Activated T-helper 9 cell treated with anti-CD3 and anti-CD28 coated beads, Interleukin-2, amount 50 U/mL, for 16 hours (primary cell): ENCODE results near the gene ZNF595.
"Not testable (repeated sequence)": the region's sequence is repeated elsewhere in the genome, so short reads cannot be mapped to it uniquely, and the experiment has no call there.

ENCODE experiments used
- DNase-seq: peaks from one replicate; pipeline ENCODE4 v3.0.0-alpha.2; 2020; ENCODE audit warnings: low read depth

ZNF595 gene

DNA sequence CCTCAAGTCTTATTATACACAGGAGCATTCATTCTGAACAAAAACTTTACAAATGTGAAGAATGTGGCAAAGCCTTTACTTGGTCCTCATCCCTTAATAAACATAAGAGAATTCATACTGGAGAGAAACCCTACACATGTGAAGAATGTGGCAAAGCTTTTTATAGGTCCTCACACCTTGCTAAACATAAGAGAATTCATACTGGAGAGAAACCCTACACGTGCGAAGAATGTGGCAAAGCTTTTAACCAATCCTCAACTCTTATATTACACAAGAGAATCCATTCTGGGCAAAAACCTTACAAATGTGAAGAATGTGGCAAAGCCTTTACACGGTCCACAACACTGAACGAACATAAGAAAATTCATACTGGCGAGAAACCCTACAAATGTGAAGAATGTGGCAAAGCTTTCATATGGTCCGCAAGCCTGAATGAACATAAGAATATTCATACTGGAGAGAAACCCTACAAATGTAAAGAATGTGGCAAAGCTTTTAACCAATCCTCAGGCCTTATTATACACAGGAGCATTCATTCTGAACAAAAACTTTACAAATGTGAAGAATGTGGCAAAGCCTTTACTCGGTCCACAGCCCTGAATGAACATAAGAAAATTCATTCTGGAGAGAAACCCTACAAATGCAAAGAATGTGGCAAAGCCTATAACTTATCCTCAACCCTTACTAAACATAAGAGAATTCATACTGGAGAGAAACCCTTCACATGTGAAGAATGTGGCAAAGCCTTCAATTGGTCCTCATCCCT, 33.6 kb downstream of the ZNF595 start:
- DNase-seq = not testable (repeated sequence)

DNA sequence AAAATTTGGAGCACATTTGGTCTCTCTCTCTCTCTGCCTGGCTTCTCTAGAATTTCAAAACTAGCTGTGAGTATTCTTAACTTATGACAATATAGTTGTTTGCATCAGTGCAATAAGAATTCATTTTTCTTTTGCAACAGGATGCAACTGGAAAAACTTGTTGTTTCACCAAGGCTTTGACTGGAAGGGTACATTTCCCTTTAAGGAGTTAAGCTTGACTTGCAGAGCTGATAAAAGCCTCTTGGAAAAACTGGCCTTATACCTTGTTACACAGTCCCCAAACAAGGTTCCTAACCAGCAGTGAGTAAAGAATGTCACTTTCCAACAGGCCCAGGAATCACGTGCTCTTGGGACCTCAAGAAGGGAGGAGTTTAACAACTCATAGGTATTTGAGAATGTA, 45.3 kb downstream of the ZNF595 start:
- DNase-seq = no peak

- no peak for DNase-seq
Measured at GRCh38 chr4:99863-100262, 46.7 kb downstream of the ZNF595 start.

DNA sequence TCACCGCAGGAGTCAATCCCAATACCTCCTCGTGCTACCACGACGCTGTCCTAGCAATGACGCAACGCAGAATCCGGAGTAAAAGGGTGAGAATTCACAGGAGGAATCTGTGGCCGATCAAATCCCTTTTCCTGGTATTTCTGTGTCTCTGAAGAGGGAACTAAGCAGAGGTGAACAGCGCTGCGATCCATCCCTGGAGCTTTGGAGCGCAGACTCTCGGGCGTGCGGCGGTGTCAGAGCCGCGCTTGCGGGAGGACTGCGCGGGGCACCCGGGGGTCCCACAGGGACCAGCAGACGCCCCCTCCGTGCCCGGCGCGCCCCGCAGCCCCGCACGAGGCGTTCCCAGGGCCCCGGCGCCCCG, 53.9 kb downstream of the ZNF595 start:
- DNase-seq = no peak

- no peak for DNase-seq
Measured at GRCh38 chr4:107444-108429, 54.6 kb downstream of the ZNF595 start.

DNA sequence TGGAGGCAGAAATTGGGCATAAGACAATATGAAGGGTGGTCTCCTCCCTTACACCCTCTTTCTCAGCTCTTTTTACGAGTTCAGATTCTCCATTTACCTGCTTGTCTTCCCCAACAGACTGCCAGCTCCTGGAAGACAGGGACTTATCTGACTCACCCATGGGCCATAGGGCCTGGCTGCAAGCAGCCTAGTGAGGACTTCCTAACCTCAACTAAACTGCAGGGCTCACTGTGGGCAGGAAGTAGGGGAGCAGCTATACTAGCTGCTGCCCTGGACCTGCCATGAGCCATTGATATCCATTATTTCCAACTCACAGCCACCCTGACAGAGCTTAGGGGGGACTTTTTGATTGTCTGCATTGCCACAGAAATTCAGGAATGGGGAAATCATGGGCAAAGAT, 59.6 kb downstream of the ZNF595 start:
- no peak for DNase-seq

DNA sequence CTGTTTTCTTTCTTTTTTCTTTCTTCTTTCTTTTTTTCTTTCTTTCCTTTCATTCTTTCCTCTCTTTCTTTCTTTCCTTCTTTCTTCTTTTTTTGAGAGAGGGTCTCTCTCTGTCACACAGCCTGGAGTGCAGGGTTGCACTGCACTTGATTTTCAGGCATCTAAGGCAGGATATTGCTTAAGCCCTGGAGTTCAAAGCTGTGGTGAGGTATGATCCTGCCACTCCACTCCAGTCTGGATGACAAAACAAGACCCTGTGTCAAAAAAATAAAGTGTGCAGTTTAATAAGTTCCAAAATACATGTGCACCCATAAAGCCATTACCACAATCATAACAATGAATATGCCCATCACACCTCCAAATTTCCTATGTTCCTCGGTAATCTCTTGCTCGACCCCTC, 60.6 kb downstream of the ZNF595 start:
- DNase-seq = no peak

DNA sequence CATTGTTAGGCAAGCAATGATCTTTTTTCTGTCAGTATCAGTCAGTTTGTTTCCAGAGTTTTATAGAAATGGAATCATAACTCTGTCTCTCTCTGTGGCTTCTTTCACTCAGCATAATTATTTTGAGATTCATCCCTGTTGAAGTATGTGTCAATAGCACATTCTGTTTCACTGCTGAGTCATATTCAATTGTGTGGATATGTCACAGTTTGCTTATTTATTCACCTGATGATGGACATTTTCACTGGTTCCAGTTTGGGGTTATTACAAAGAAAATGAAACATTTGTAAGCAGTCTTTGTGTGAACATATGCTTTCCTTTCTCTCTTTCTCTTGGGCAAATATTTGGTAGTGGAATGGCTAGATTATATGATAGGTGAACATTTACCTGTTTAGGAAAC, 61.0 kb downstream of the ZNF595 start:
- DNase-seq = no peak

DNA sequence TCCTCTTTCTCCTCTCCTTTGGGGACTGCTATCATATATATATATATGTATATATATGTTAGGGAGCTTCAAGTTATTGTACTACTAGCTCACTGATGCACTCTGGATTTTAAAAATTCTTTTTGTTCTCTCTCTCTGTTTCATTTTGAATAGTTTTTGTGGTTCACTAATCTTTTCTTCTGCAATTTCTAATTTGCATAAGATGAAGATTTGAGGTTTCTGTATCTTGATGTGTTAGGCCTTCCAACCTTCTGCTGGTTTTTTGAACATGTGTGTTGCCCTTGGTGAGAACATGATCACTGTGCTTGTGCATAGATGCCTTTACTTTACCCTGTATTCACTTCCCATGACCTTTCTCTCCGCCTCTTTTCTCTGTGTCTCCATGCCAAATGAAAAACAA, 63.4 kb downstream of the ZNF595 start:
- DNase-seq = no peak

DNA sequence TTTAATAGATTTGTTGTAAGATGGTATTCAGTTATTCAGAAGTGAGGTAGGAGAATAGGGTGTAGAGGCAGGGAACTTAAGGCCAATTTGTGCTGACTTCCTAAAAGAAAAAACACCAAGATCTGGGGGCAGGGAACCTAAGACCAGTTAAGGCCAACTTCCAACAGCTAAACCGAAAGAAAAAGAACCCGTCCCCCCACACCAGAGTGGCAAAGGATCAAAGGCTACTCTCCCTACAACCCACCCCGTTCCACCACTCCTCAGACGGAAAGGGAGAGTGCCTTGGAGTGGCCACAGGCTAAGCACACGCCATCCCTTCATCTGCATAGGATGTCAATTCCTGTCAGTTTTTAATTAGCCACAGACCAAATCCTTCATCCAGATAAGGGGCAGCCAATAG, 67.5 kb downstream of the ZNF595 start:
- no peak for DNase-seq

DNA sequence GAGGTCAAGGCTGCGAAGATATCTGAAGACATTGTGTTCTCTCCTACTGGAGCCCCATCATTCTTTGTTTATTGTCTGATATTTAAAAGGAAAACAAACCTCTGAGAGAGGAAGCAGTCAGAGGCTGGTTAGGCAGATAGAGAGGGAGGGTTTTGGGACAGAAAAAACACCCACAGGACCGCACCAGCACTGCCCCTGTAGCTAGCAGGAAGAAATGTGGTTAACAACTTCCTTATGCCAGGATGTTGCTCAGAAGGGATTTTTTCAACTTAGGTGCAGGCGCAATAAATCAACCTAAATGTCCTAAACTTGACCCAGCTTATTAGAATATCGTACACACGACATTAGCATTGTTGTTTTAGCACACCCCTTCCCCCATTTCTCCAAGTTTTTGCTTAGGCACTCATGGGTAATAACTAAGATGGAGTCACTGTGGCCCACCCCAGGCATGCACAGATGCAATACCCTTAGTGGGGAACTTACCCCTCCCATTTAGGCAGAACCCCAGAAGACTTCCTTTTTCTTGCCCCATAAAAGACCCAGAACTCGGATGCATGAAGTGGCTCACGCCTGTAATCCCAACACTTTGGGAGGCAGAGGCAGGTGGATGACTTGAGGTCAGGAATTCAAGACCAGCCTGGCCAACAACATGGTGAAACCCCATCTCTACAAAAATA, 68.4 kb downstream of the ZNF595 start:
- DNase-seq = no peak

DNA sequence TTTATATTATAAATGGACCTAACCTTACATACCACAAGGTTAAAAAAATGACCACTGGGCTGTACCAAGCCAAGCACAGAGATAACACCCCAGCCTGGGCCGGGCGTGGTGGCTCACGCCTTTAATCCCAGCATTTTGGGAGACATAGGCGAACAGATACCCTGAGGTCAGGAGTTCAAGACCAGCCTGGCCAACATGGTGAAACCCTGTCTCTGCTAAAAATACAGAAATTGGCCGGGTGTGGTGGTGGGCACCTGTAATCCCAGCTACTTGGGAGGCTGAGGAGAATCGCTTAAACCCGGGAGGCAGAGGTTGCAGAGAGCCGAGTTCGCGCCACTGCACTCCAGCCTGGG, 70.8 kb downstream of the ZNF595 start:
- not testable (repeated sequence) for DNase-seq

DNA sequence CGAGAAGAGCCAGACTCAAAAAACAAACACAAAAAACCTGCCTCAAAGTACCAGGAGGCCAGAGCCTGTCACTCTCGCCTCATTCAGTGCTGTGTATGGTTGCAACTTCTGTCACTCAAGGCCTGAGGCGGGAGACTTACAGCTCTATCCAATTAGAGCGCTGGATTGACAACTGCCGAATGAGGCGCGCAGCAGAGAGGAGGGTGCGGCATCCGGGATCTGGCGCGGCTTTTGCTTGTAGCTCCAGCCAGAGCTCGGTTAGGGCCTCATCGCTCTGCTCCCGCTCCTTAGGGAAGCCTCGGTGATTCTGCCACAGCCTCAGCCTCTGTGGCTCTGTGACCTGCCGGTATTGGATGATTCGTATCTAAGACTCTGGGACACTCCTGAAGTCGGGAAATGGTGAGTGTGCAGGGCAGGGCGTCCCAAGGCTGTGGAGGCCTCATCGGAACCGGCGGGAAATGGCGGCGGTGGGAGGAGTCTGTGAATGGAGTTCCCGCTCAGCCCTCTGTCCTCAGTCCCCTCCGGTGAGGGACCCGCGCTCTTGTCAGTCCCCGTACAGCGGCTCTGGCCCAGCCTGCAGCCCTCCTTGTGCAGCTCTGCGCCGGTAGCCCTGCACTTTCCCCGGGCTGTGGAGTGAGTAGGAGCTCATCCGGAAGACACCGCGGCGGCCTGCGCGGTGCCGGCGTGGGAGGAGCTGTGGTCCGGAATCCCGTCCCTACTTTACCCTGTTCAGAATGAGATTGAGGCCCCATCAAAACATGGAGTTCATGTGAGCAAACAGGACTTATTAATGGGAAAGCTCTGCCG, 71.4 kb downstream of the ZNF595 start, which contains the start of gene ZNF718:
TSS of gene ZNF718 (plus strand) at position 227 of the 807 bp plus-strand sequence. CDS start at position 397, 170 bp downstream.
- peak; percentile 81 for DNase-seq

- no peak for DNase-seq
Measured at GRCh38 chr4:125091-125771, 72.1 kb downstream of the ZNF595 start.

DNA sequence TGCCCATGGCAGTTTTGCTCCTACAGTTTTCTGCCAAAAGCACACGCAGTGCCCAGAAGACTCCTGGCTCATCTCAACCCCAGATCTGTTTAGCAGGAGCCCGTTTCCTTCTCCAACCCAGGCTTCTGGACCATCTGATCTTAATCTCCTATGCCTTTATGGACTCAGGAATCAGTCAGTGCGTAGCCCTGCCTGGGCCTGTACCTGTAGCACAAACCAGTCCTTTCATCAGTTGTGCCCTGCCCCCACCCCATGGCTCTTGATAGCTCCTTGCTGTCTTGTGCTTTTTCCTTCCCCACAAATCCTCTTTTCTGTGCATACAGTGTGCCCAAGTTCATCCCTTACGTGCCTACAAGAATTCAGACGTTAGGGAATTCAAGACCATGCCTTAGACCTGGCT, 72.7 kb downstream of the ZNF595 start:
- DNase-seq = no peak

DNA sequence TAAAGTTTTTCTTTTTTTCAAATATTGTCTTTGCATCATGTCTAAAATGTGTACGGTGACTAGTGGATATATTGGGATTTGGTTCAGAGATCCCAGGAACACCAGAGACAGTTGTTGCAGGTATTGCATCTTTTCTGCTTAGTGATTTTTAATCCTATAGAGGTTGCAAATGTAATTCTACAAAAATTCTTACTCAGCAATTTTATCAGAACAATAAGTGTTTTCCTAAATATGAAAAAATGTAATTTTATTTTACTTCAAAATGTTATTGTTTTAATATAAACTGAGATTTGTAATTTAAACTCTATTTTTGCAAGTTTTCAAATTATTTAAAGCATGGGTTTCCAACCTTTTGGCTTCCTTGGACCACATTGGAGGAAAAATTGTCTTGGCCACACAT, 79.4 kb downstream of the ZNF595 start:
- DNase-seq = no peak
